ENCODE measurements around the gene EVC.

DNA sequence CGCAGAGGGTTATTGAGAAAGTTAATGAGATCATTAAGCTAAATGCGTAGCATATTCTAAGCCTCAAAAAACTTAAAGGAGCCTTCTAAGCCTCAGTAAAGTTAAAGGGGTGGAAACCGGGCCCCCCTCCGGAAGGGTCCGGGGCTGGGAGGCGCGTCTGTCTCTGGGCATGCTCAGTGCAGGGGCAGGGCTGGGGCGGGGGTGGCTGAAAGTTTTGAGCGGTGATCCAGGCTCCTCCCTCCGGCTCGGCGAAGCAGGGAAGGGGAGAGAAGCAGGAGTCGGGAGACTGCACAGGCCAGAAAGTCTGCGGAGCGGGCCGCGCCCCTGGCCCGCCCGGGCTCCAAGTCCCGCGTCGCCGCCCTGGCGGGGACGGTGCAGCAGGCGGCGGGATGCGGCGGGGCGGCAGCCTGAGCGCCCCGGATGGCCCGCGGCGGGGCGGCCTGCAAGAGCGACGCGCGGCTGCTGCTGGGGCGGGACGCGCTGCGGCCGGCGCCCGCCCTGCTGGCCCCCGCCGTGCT lies at the start of gene EVC:
- TF ChIP-seq POLR2A (IDR thresholded peaks at IDR 0.05), result no peak
- TF ChIP-seq, protein P1, sequence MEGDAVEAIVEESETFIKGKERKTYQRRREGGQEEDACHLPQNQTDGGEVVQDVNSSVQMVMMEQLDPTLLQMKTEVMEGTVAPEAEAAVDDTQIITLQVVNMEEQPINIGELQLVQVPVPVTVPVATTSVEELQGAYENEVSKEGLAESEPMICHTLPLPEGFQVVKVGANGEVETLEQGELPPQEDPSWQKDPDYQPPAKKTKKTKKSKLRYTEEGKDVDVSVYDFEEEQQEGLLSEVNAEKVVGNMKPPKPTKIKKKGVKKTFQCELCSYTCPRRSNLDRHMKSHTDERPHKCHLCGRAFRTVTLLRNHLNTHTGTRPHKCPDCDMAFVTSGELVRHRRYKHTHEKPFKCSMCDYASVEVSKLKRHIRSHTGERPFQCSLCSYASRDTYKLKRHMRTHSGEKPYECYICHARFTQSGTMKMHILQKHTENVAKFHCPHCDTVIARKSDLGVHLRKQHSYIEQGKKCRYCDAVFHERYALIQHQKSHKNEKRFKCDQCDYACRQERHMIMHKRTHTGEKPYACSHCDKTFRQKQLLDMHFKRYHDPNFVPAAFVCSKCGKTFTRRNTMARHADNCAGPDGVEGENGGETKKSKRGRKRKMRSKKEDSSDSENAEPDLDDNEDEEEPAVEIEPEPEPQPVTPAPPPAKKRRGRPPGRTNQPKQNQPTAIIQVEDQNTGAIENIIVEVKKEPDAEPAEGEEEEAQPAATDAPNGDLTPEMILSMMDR (IDR thresholded peaks at IDR 0.05), result no peak

Measured in lower leg skin (tissue), 3 donors.